ENCODE measurements around the gene TSPAN13. TPM values are rescaled to one million over a fixed set of nuclear protein-coding genes. Genes with fewer than 3 reads are reported as not detected.

TSPAN13 gene
- total and polyA plus RNA-seq, 2 donors (not counting 1 experiment from before 2014, with no cell fraction given), result 2.5 to 2.8 TPM

GRCh38 chr7:16735020-16735419, 18.5 kb upstream of the TSPAN13 start:
- Histone ChIP-seq H3K9ac (ENCODE audit: insufficient read depth, low read length) (no peak overlapping the region), H3K36me3 (ENCODE audit: control insufficient read depth, insufficient read depth, low read length) (no peaks in the 10 kb centered on the region), H3K9me3 (ENCODE audit: control insufficient read depth, insufficient read depth, low read depth, low read length) (no peaks in the 10 kb centered on the region), H3K27me3 (ENCODE audit: control insufficient read depth, insufficient read depth, low read length) (no peaks in the 10 kb centered on the region), H4K20me1 (ENCODE audit: control insufficient read depth, extremely low read depth, insufficient read depth, low read length) (no peaks in the 10 kb centered on the region), H3K4me1 (ENCODE audit: control insufficient read depth, extremely low read depth, insufficient read depth, low read length) (peaks cover 3% of the 10 kb centered on the region), H3K27ac (ENCODE audit: insufficient read depth, low read length) (no peak overlapping the region), H3K4me3 (replicated peaks in 1 of 4; ENCODE audit: control extremely low read depth in 1 of 4, insufficient read depth in 1 of 4, low read depth in 3 of 4, low read length in 4 of 4) (no peak overlapping the region), H2AFZ (ENCODE audit: low read length) (no peak overlapping the region), H3K79me2 (ENCODE audit: control insufficient read depth, insufficient read depth, low read length) (no peaks in the 10 kb centered on the region), H3K4me2 (ENCODE audit: extremely low read depth, insufficient read depth, low read length) (no peak overlapping the region)
- TF ChIP-seq EZH2 (IDR thresholded peaks at IDR 0.05; ENCODE audit: low read length, missing control alignments), result no peak
- TF ChIP-seq CTCF (conservative IDR thresholded peaks at IDR 0.05 in 1 of 2, IDR thresholded peaks at IDR 0.05 in 1 of 2; ENCODE audit: low read depth in 1 of 2, low read length in 2 of 2), result no peak
- DNase-seq (ENCODE audit: low read depth in 2 of 2), result no peak

- DNase-seq (ENCODE audit: low read depth in 2 of 2), result no peak
- Histone ChIP-seq H3K9me3 (ENCODE audit: control insufficient read depth, insufficient read depth, low read depth, low read length) (no peaks in the 10 kb centered on the region), H4K20me1 (ENCODE audit: control insufficient read depth, extremely low read depth, insufficient read depth, low read length) (no peaks in the 10 kb centered on the region), H3K4me1 (ENCODE audit: control insufficient read depth, extremely low read depth, insufficient read depth, low read length) (peaks cover 3% of the 10 kb centered on the region), H3K4me3 (replicated peaks in 1 of 4; ENCODE audit: control extremely low read depth in 1 of 4, insufficient read depth in 1 of 4, low read depth in 3 of 4, low read length in 4 of 4) (no peak overlapping the region), H3K79me2 (ENCODE audit: control insufficient read depth, insufficient read depth, low read length) (no peaks in the 10 kb centered on the region), H2AFZ (ENCODE audit: low read length) (no peak overlapping the region), H3K9ac (ENCODE audit: insufficient read depth, low read length) (no peak overlapping the region), H3K27me3 (ENCODE audit: control insufficient read depth, insufficient read depth, low read length) (no peaks in the 10 kb centered on the region), H3K36me3 (ENCODE audit: control insufficient read depth, insufficient read depth, low read length) (no peaks in the 10 kb centered on the region), H3K27ac (ENCODE audit: insufficient read depth, low read length) (no peak overlapping the region), H3K4me2 (ENCODE audit: extremely low read depth, insufficient read depth, low read length) (no peak overlapping the region)
- no peak for TF ChIP-seq EZH2 (IDR thresholded peaks at IDR 0.05; ENCODE audit: low read length, missing control alignments)
- no peak for TF ChIP-seq CTCF (conservative IDR thresholded peaks at IDR 0.05 in 1 of 2, IDR thresholded peaks at IDR 0.05 in 1 of 2; ENCODE audit: low read depth in 1 of 2, low read length in 2 of 2)
These were observed 15.4 kb upstream of the TSPAN13 start for GRCh38 chr7:16738011-16738688.

DNA sequence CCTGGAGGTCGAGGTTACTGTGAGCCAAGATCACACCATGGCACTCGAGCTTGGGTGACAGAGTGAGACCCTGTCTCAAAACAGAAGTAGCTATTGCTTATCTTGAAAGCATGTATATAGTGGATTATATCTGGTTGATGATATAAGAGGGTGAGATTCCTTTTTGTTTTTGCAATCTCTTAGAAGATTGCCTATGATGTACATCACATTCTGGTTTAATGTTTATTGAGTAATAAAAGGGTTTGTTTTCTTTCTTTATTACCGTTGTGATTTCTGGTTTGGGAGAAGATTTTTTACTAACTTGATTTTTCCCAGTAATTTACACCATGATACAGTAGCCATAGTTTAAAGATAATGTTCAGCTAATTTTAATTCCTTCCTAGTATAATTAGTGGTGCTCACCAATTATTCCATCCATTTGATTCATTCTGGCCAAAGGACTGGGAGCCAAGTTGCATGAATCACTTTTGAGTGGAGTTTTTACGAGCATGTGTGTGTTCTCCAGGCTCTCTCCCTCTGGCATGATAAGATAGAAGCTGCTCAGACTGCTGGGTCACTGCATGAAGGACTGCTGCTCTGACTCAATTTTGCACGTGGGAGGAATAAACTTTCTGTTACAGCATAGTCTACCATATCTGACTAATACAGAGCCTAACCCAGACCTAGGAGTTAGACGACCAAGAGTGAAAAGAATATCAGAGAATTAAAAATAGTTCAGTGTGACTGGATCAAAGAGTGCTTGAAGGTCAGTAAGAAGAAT, 13.5 kb upstream of the TSPAN13 start:
- DNase-seq (ENCODE audit: low read depth in 2 of 2), result peak; percentile 97 to 99
- H3K79me2 ChIP-seq (ENCODE audit: control insufficient read depth, insufficient read depth, low read length), result no peaks in the 10 kb centered on the region
- TF ChIP-seq CTCF (conservative IDR thresholded peaks at IDR 0.05 in 1 of 2, IDR thresholded peaks at IDR 0.05 in 1 of 2; ENCODE audit: low read depth in 1 of 2, low read length in 2 of 2) (no peak), EZH2 (IDR thresholded peaks at IDR 0.05; ENCODE audit: low read length, missing control alignments) (no peak)
- no peaks in the 10 kb centered on the region for H4K20me1 ChIP-seq (ENCODE audit: control insufficient read depth, extremely low read depth, insufficient read depth, low read length)
- no peak overlapping the region for H2AFZ ChIP-seq (ENCODE audit: low read length)
- no peak overlapping the region for H3K4me3 ChIP-seq (replicated peaks in 1 of 4; ENCODE audit: control extremely low read depth in 1 of 4, insufficient read depth in 1 of 4, low read depth in 3 of 4, low read length in 4 of 4)
- H3K9ac ChIP-seq (ENCODE audit: insufficient read depth, low read length), result no peak overlapping the region
- peak overlapping the region; percentile 23 for H3K27ac ChIP-seq (ENCODE audit: insufficient read depth, low read length)
- no peak overlapping the region for H3K4me2 ChIP-seq (ENCODE audit: extremely low read depth, insufficient read depth, low read length)
- H3K4me1 ChIP-seq (ENCODE audit: control insufficient read depth, extremely low read depth, insufficient read depth, low read length), result peaks cover 3% of the 10 kb centered on the region
- H3K36me3 ChIP-seq (ENCODE audit: control insufficient read depth, insufficient read depth, low read length), result no peaks in the 10 kb centered on the region
- H3K27me3 ChIP-seq (ENCODE audit: control insufficient read depth, insufficient read depth, low read length), result no peaks in the 10 kb centered on the region
- H3K9me3 ChIP-seq (ENCODE audit: control insufficient read depth, insufficient read depth, low read depth, low read length), result no peaks in the 10 kb centered on the region
